Adrenal gland (tissue), 12 donors: ENCODE results near the gene ARAP2. TPM values are rescaled to one million over a fixed set of nuclear protein-coding genes. Genes with fewer than 3 reads are reported as not detected.

Experiments used
- DNase-seq, 7 donors: peaks; one replicate each; pipeline ENCODE4 v3.0.0-alpha.2; 2019 to 2020
- H3K27ac ChIP-seq, 5 donors: fragments of 200-600 bp; sonication (generic) in 4 of 5; 1 replicate in 3 of 5; 2 replicates in 2 of 5; pipeline versions ENCODE4 v1.5.1 to v1.8.0; 2016 to 2020; ENCODE audit warnings: mild to moderate bottlenecking in 1 of 5
- H3K27me3 ChIP-seq: fragments of 200-600 bp; 2 replicates; pipeline ENCODE4 v1.8.0; 2021
- H3K36me3 ChIP-seq, 2 donors: fragments of 200-600 bp; replicated peaks in 1 of 2; 1 replicate in 1 of 2; 2 replicates in 1 of 2; pipeline versions ENCODE4 v1.5.1 to v1.8.0; 2018 to 2022
- H3K4me1 ChIP-seq, 2 donors: fragments of 200-600 bp; replicated peaks in 1 of 2; 1 replicate in 1 of 2; 2 replicates in 1 of 2; pipeline versions ENCODE4 v1.5.1 to v1.8.0; 2018 to 2021
- H3K4me3 ChIP-seq, 4 donors: fragments of 200-600 bp; sonication (generic) in 3 of 4; one replicate each; pipeline ENCODE4 v1.5.1; 2016 to 2018
- H3K9me3 ChIP-seq, 3 donors: fragments of 200-600 bp; sonication (generic) in 1 of 3; replicated peaks in 1 of 3; 1 replicate in 2 of 3; 2 replicates in 1 of 3; pipeline versions ENCODE4 v1.5.1 to v1.8.0; 2016 to 2021
- CTCF ChIP-seq, 6 experiments: fragments of 450-650 bp in 4 of 6; fragments of 200-600 bp in 2 of 6; sonication (generic) in 1 of 6; IDR thresholded peaks; 1 replicate in 5 of 6; 2 replicates in 1 of 6; pipeline versions ENCODE4 v1.5.1 to v1.8.0; 2016 to 2021; ENCODE audit warnings: antibody characterized with exemption in 6 of 6, mild to moderate bottlenecking in 2 of 6, moderate library complexity in 1 of 6
- POLR2A ChIP-seq, 2 donors: fragments of 450-650 bp; IDR thresholded peaks; one replicate each; pipeline ENCODE4 v1.6.1; 2017; ENCODE audit warnings: antibody characterized with exemption in 2 of 2, mild to moderate bottlenecking in 2 of 2, moderate library complexity in 1 of 2
- WGBS, 4 donors: extraction: QIAGEN DNeasy Blood & Tissue Kit in 2 of 4; methylation state at CpG; one replicate each; pipeline versions ENCODE4 v1.1.5 to v1.1.7; 2013 to 2017; 5-methylcytosine and 5-hydroxymethylcytosine counted together
- intact Hi-C, 2 donors: fragments of 100-400 bp; cut with DNase I; formaldehyde crosslinking; loops; one replicate each; pipeline versions ENCODE4 v1.14.1 to v1.15.0; 2022 to 2023
- polyA plus RNA-seq, 3 donors: library from polyadenylated mRNA; stranded (reverse); fragments of 200-250 nt in 2 of 3; fragments of 350-450 nt in 1 of 3; fragmentation: Illumina TruSeq in 1 of 3; extraction: RNeasy Lipid Tissue Mini Kit (QIAGEN cat#74804) in 1 of 3; gene quantifications; one replicate each; pipeline ENCODE4 v1.2.3, GENCODE V29; 2013 to 2014
- total RNA-seq, 9 donors: library from RNA; depleted of rRNA in 4 of 9; stranded (reverse); fragments of >200 nt in 4 of 9; fragments of 120-200 nt in 1 of 9; fragmentation: NEBNext Ultra II Directional in 1 of 9; extraction: Animal tissue kit (Norgen Biotek cat#: 25700) in 1 of 9; gene quantifications; one replicate each; pipeline versions ENCODE4 v1.1.0 to v1.2.4, GENCODE V29; 2013 to 2023
- donor health status: healthy with polysubstance abuse.
- donor health status: Bipolar disorder and iron deficiency.
- donor health status: DM: yes; HTN: yes; CAD: no.
- donor health status: DM: no; HTN: no; CAD: no.
- donor health status: DM: no; HTN: no; CAD: no.
- donor health status: DM: yes; HTN: yes; CAD: no.

ARAP2 gene
- total and polyA plus RNA-seq, 12 donors, result 0.81 to 23.7 (median 4.4) TPM

GRCh38 chr4:36123906-36124305 is 120.4 kb downstream of the ARAP2 start:
- no peak for TF ChIP-seq POLR2A (IDR thresholded peaks at IDR 0.05)
- no peak for TF ChIP-seq CTCF (IDR thresholded peaks at IDR 0.05)
- no peaks in the 10 kb centered on the region for H3K27me3 ChIP-seq
- DNase-seq, result no peak
- WGBS, 4 donors, result 54 to 70% (median 61%) methylated on average over 1 of the region's 1 CpG
- H3K9me3 ChIP-seq, result no peaks in the 10 kb centered on the region
- no peaks in the 10 kb centered on the region for H3K4me1 ChIP-seq
- no peak overlapping the region for H3K4me3 ChIP-seq
- no peak overlapping the region for H3K27ac ChIP-seq
- no peaks in the 10 kb centered on the region for H3K36me3 ChIP-seq
- intact Hi-C loops, result no loop called here

- Histone ChIP-seq H3K36me3 (no peaks in the 10 kb centered on the region), H3K27me3 (no peaks in the 10 kb centered on the region), H3K4me3 (no peak overlapping the region), H3K9me3 (peaks cover 0 to 7% (median 0%) of the 10 kb centered on the region in 3 donors), H3K27ac (no peak overlapping the region), H3K4me1 (no peaks in the 10 kb centered on the region)
- WGBS, 4 donors, result 53 to 63% (median 60%) methylated on average over 3 of the region's 3 CpGs
- TF ChIP-seq CTCF (IDR thresholded peaks at IDR 0.05) (no peak), POLR2A (IDR thresholded peaks at IDR 0.05) (no peak)
- intact Hi-C loops, result no loop called here
- DNase-seq, result no peak
Measured at GRCh38 chr4:36115312-36115711, 129.0 kb downstream of the ARAP2 start.

GRCh38 chr4:36111172-36111571 is 133.1 kb downstream of the ARAP2 start:
- intact Hi-C loops, result no loop called here
- Histone ChIP-seq H3K4me3 (no peak overlapping the region), H3K36me3 (no peaks in the 10 kb centered on the region), H3K9me3 (peaks cover 0 to 7% (median 0%) of the 10 kb centered on the region in 3 donors), H3K27me3 (no peaks in the 10 kb centered on the region), H3K4me1 (no peaks in the 10 kb centered on the region), H3K27ac (no peak overlapping the region)
- TF ChIP-seq CTCF (IDR thresholded peaks at IDR 0.05) (no peak), POLR2A (IDR thresholded peaks at IDR 0.05) (no peak)
- no peak for DNase-seq

GRCh38 chr4:36099509-36099908 is 144.8 kb downstream of the ARAP2 start:
- Histone ChIP-seq H3K4me3 (no peak overlapping the region), H3K4me1 (no peaks in the 10 kb centered on the region), H3K9me3 (no peaks in the 10 kb centered on the region), H3K36me3 (no peaks in the 10 kb centered on the region), H3K27ac (no peak overlapping the region), H3K27me3 (no peaks in the 10 kb centered on the region)
- no peak for DNase-seq
- WGBS, 4 donors, result 79 to 95% (median 87%) methylated on average over 3 of the region's 3 CpGs
- intact Hi-C loops, result no loop called here
- no peak for TF ChIP-seq POLR2A (IDR thresholded peaks at IDR 0.05)
- TF ChIP-seq CTCF (IDR thresholded peaks at IDR 0.05), result no peak
